NCI-H748 treated with DMSO at 0.1 percent for 48 hours (cell line): Measurements from ENCODE around the gene IL4.

ENCODE experiments used
- DNase-seq: peaks from one replicate; lab custom pipeline; 2025; lab: John Stamatoyannopoulos, UW

The IL4 gene

DNA sequence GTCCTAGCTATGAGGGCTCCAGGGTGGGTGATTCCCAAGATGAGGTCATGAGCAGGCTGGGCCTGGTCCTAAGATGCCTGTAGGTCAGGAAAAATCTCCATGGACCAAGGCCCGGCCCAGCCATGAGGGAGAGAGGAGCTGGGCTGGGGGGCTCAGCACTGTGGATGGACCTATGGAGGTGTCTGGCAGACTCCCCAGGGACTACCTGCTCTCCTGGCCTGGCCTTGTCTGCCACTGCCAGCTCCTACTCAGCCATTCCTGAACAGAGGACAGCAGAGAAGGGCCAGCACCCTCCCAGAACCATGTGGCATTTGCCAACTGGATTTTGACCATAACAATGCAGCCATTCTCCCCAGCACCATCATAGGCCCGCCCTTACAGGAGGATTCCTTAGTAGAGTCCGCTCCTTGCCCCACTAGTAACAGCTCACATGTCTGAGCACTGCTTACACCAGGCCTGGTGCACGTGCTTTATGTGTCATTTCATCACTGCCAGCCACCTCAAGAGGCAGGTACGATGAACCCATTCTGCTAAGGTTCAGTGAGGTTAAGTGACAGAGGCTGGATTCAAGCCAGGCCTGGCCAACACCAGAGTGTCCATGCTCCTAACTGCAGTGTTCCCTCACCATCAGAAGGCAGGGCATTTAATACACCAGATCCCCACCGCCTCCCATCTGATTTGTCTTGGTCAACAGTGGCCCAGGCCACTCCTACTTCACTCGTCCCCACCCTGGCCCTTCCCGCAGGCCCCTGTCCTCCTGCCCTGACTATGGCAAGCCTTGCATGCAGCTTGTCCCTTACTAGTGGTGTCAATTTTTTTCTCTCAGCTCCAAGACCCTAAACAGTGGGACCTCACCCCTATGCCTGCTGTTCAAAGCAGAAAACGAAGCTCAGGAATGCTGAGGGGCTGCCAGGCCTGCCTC, 15.1 kb upstream of the IL4 start:
- no peak for DNase-seq

DNA sequence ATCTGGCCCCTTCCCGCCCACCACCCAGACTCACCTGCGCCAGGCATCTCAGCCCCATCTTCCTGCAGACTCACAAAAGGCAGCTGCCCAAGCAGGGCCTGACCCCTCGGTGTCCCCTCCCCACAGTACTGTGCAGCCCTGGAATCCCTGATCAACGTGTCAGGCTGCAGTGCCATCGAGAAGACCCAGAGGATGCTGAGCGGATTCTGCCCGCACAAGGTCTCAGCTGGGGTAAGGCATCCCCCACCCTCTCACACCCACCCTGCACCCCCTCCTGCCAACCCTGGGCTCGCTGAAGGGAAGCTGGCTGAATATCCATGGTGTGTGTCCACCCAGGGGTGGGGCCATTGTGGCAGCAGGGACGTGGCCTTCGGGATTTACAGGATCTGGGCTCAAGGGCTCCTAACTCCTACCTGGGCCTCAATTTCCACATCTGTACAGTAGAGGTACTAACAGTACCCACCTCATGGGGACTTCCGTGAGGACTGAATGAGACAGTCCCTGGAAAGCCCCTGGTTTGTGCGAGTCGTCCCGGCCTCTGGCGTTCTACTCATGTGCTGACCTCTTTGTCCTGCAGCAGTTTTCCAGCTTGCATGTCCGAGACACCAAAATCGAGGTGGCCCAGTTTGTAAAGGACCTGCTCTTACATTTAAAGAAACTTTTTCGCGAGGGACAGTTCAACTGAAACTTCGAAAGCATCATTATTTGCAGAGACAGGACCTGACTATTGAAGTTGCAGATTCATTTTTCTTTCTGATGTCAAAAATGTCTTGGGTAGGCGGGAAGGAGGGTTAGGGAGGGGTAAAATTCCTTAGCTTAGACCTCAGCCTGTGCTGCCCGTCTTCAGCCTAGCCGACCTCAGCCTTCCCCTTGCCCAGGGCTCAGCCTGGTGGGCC, 13.9 kb upstream of the IL4 start:
- DNase-seq = no peak

- DNase-seq = no peak
Measured at GRCh38 chr5:132661231-132662003, 12.4 kb upstream of the IL4 start.

DNA sequence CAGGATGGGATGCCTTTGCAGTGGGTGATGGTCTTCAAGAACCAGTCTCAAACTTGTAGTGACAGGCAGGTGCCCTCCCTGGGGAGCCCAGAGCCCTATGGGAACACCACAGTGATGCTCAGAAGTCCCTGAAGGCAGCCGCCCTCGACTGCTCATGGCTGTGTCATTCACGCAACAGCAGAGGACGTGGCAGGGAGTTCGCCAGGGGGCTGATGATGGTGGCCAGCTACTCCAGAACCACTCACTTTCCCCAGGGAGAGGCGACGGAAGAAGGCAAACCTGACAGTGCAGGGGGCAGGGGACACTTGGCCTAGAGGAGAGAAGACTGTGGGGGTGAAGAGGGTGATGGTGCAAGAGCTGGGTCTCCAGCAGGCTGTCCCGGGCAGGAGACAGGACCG, 11.8 kb upstream of the IL4 start:
- DNase-seq = no peak

DNA sequence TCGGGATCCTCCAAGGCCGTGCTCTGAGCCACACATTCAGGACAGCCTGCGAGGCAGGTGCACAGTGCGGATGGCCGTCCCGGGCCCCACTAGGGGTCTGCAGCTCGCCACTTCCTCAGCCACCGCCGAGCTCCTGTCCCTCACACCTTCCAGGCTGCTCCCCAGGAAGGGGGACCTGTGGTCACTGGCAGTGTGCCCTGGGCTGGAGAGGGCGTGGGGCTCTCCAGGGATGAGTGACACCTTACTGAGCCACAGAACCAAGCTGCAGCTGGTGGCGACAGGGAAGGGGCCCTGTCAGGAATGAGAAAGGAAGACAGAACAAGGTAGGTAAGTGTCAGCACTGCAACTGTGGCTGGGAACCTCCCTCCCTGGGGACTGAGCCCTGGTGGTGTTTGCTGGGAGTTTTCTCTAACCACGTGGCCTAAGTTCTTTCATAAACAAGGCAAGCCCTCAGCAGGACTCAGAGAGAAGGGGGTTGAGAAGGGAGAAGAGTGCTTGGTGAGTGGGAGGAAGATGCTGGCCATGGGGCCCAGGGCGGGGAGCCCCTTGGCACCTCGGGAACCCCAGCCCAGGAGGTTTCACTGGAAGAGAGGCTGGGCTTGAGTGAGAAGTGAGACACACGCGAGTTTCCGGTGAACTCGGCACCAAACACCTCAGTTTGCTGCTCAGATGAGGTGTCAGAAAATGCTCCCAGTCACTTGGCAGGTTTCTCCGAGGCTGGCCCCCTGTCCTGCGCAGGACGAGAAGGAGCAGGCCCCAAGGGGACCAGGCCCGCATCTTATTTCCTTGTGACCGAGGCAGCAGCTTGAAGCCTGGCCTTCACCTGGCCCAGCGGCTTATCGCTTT, 10.6 kb upstream of the IL4 start:
- no peak for DNase-seq

- no peak for DNase-seq
Measured at GRCh38 chr5:132663771-132664695, 9.8 kb upstream of the IL4 start.

DNA sequence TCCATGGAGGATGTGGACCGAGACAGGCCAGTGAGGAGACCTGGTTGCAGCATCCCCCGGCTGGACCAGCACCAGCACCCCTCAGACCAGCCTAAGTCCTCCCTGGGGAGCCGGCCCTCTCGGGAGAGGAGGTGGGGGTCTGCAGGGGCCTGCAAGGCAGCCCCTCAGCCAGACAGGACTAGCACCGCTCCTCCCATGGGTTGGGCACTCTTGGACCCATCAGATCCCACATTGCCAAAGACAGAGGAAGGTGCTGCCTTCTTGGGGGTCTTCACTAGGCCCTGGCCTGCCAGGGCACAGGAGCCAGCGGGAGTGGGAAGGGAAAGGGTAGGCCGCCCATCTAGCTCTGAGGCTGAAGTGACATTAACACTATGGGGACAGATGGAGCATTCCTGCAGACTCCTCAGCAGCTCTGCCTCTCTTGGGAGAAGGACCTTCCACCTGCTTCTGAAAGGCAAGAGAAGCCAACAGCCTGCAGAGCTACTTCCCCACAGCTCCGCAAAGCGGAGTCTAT, 9.0 kb upstream of the IL4 start:
- no peak for DNase-seq

GRCh38 chr5:132665574-132666080, 8.2 kb upstream of the IL4 start:
- no peak for DNase-seq

GRCh38 chr5:132666310-132667123, 7.3 kb upstream of the IL4 start:
- DNase-seq = no peak

GRCh38 chr5:132667309-132667708, 6.5 kb upstream of the IL4 start:
- no peak for DNase-seq

- DNase-seq = no peak
Measured at GRCh38 chr5:132667761-132668705, 5.8 kb upstream of the IL4 start.

DNA sequence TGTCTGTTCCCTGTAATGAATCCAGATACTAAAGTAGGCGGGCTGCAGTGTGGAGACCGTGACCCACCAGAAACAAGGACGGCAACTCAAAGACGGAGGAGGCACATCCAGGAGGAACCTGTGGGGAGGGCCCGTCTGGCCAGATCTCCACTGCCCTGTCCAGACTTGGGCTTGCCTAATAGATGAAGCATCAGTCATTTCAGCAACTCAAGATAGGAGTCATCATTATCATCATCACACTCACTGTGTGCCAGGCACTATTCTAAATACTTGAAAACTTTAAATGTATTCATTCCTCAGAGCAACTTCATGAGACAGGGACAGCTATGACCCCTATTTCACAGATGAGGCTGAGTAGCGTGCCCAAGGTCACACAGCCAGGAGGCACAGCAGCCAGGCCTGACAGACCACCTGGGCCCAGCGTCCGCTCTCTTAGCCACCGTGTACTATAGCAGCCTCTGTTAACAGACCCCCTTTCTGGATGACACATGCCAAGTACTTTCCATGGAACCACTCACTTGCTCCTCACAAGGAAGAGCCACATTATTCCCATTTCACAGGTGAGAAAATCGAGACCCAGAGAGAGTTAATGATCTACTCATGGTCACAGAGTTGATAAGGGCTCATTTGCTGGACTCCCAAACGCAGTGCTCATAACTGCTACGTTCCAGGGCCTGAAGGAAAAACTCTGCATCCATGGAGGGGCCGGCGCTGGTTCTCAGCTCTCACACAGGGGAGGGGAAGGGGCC, 4.9 kb upstream of the IL4 start:
- DNase-seq = no peak

DNA sequence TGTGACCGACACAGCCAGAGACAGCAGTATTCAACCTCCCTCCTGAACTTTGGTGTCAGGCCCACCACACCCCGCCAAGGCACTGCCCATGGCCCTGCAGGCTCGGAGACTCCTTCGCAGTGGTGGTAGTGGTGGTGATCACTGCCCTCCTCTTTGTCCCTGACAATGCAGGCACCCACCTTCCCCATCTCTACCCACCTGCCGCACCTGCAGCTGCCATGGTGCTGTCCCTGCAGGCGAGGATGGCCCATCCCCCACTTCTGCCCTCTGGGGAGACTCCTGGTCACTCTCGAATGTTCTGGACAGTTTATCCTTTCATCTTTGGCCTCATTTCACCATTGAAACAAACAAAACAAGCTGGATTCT, 4.4 kb upstream of the IL4 start:
- DNase-seq = no peak

GRCh38 chr5:132669966-132670882, 3.6 kb upstream of the IL4 start:
- DNase-seq = no peak

- no peak for DNase-seq
Measured at GRCh38 chr5:132671000-132671399, 2.8 kb upstream of the IL4 start.

DNA sequence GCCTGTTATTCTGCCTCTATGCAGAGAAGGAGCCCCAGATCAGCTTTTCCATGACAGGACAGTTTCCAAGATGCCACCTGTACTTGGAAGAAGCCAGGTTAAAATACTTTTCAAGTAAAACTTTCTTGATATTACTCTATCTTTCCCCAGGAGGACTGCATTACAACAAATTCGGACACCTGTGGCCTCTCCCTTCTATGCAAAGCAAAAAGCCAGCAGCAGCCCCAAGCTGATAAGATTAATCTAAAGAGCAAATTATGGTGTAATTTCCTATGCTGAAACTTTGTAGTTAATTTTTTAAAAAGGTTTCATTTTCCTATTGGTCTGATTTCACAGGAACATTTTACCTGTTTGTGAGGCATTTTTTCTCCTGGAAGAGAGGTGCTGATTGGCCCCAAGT, 301 bp upstream of the IL4 start:
- no peak for DNase-seq
